SU-DHL-6 (cell line): ENCODE results near the gene ALDOC.

Source experiments
- CTCF ChIP-seq: fragments of 200-600 bp; sonication (generic); IDR thresholded peaks from one replicate; pipeline ENCODE4 v1.5.1; 2017; ENCODE audit warnings: antibody characterized with exemption, mild to moderate bottlenecking, low read length, moderate library complexity; ENCODE audit not compliant: insufficient read depth, poor library complexity, severe bottlenecking
- EZH2phosphoT487 ChIP-seq: fragments of 200-600 bp; sonication (generic), shearing (Covaris generic); conservative IDR thresholded peaks from 2 replicates; pipeline ENCODE4 v1.6.1; 2018; ENCODE audit warnings: mild to moderate bottlenecking, antibody characterized with exemption, low read length, moderate library complexity, mixed read lengths

GRCh38 chr17:28582513-28582912 lies 5.8 kb upstream of the ALDOC start:
- TF ChIP-seq CTCF (no peak), EZH2phosphoT487 (no peak)
